KBM-7 (cell line): Measurements from ENCODE around the gene ABCC1.
"Not testable (repeated sequence)": the region's sequence is repeated elsewhere in the genome, so short reads cannot be mapped to it uniquely, and the experiment has no call there.

ENCODE experiments used
- DNase-seq: peaks from one replicate; pipeline ENCODE4 v3.0.0-alpha.2; 2015
- in situ Hi-C: fragments of 300-500 bp; cut with MboI; formaldehyde crosslinking; loops from 2 replicates; pipeline ENCODE4 v1.14.3; 2020; ENCODE audit warnings: low sequenced_read_pairs, low pct_unique_long_range_greater_than_20kb, mixed read lengths

ABCC1 gene

DNA sequence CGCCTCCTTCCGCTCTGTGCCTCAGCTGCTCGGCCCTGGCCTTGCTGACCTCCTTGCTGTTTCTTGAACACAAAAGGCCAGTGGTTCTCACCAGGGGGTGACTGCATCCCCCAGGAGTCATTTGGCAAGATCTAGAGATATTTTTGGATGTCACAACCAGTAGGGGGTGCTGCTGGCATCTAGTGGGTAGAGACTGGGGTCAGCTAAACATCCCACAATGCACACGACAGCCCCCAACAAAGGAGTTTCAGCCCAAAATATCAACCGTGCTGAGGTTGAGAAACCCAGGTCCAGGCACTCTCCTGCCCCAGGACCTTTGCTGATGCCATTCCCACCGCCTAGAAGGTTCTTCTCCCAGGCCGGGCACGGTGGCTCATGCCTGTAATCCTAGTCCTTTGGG lies 234.1 kb downstream of the ABCC1 start:
- in situ Hi-C loops: no loop called here
- DNase-seq: no peak

GRCh38 chr16:16184594-16184993 lies 235.2 kb downstream of the ABCC1 start:
- in situ Hi-C loops: no loop called here
- DNase-seq: no peak

DNA sequence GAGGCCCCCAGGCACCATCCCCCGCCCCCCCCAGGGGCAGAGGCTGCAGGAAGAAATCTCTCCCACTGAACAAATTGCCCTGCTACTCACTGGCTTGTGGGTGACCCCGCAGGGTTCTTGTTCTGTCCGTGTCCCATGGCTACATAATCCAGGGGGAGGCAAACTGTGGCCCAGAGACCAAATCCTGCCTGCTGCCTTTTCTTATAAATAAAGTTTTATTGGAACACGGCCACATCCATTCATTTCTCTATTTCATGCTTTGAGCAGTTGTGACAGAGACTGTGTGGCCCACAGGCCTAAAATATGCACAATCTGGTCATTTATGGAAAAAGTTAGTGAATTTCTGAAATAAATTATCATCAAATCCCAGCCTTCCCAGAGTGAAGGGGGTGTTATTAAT lies 235.7 kb downstream of the ABCC1 start:
- in situ Hi-C loops: no loop called here
- no peak for DNase-seq

DNA sequence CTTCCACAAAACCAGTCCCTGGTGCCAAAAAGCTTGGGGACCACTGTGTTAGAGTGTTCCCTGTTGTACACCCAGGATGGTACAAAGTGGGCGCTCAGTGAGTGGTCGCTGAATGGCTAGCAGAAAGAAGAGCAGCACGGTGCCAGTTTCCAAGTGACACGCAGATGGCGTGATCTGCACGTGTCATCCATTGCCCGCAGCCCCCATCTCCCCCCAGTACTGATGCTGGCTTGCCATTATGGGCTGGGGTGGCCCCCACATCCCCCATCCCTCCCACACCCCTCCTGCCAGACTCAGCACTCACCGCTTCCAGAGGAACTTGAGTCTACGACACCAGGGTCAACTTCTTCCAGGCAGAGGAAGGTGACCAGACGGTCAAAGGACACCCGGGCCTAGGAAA lies 237.4 kb downstream of the ABCC1 start:
- no peak for DNase-seq
- in situ Hi-C loops: no loop called here

DNA sequence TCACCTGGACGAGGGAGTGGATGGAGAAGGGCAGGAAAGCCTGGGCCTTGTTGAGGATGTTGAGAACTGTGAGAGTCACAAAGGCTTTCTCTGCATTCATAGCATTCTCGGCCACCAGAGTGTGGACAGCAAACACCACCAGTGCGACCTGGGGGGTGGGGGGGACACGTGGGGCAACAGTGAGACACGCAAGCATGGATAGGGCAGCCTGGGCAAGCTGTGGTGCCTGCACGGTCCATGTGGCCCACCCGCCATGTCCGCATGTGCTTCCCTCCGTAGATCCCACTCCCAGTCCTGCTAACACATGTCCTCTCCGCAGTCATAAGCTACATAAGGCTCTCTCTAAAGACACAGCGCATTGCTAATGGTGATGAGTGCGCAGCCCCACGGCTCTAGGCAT lies 239.4 kb downstream of the ABCC1 start:
- DNase-seq: no peak
- in situ Hi-C loops: no loop called here

- in situ Hi-C loops: no loop called here
- DNase-seq: no peak
Observed at GRCh38 chr16:16189842-16190241, 240.4 kb downstream of the ABCC1 start.

GRCh38 chr16:16190546-16190945 lies 241.1 kb downstream of the ABCC1 start:
- DNase-seq: no peak
- in situ Hi-C loops: no loop called here

DNA sequence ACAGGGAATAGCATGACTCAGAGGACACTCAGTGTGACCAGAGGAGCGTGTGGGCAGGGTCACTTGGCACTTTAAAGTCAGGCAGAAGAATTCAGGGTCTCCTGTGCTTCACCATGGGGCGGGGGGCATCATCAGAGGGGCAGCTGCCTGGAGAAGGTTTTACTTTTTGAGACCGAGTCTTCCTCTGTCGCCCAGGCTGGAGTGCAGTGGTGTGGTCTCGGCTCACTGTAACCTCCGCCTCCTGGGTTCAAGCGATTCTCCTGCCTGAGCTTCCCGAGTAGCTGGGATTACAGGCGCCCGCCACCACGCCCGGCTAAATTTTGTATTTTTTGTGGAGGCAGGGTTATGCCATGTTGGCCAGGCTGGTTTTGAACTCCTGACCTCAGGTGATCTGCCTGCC lies 241.6 kb downstream of the ABCC1 start:
- in situ Hi-C loops, DNase-seq: not testable (repeated sequence)

GRCh38 chr16:16191493-16192167 lies 242.2 kb downstream of the ABCC1 start:
- in situ Hi-C loops: no loop called here
- DNase-seq: no peak
